AML-193 (cell line): ENCODE measurements around the gene FGGY.

Source experiments
- DNase-seq, 2 experiments: peaks; one replicate each; lab custom pipeline; 2025; lab: John Stamatoyannopoulos, UW

The FGGY gene

GRCh38 chr1:59315529-59316463 lies 18.9 kb downstream of the FGGY start:
- DNase-seq = no peak

- DNase-seq = no peak
These were observed 19.7 kb downstream of the FGGY start for GRCh38 chr1:59316497-59317128.

GRCh38 chr1:59317343-59317742 lies 20.4 kb downstream of the FGGY start:
- DNase-seq = no peak

- DNase-seq = no peak
These were observed 20.9 kb downstream of the FGGY start for GRCh38 chr1:59317780-59318179.

GRCh38 chr1:59318271-59318860 lies 21.5 kb downstream of the FGGY start:
- no peak for DNase-seq

GRCh38 chr1:59322394-59322793 lies 25.5 kb downstream of the FGGY start:
- DNase-seq = no peak

- no peak for DNase-seq
These were observed 25.9 kb downstream of the FGGY start for GRCh38 chr1:59322814-59323213.

GRCh38 chr1:59323879-59324278 lies 27.0 kb downstream of the FGGY start:
- no peak for DNase-seq

- no peak for DNase-seq
These were observed 31.5 kb downstream of the FGGY start for GRCh38 chr1:59328353-59328752.

- DNase-seq = no peak
These were observed 32.6 kb downstream of the FGGY start for GRCh38 chr1:59329412-59330053.

GRCh38 chr1:59331686-59332620 lies 35.1 kb downstream of the FGGY start:
- DNase-seq = no peak

GRCh38 chr1:59332983-59333382 lies 36.1 kb downstream of the FGGY start:
- DNase-seq = peak; percentile 33 to 39

- peak; percentile 49 to 66 for DNase-seq
These were observed 36.9 kb downstream of the FGGY start for GRCh38 chr1:59333626-59334277.

GRCh38 chr1:59340411-59341307 lies 43.8 kb downstream of the FGGY start:
- no peak for DNase-seq

- DNase-seq = peak in 1 of 2 experiments; percentile 6
These were observed 46.1 kb downstream of the FGGY start for GRCh38 chr1:59342801-59343575.

- DNase-seq = no peak
These were observed 46.6 kb downstream of the FGGY start for GRCh38 chr1:59343576-59343840.

- DNase-seq = no peak
These were observed 48.3 kb downstream of the FGGY start for GRCh38 chr1:59345221-59345620.

- DNase-seq = no peak
These were observed 49.5 kb downstream of the FGGY start for GRCh38 chr1:59346429-59346828.

GRCh38 chr1:59349101-59349500 lies 52.2 kb downstream of the FGGY start:
- DNase-seq = no peak
